ENCODE data around the gene CCDC71.

The CCDC71 gene

GRCh38 chr3:49165771-49166751 is at the start of gene CCDC71:
TSS of gene CCDC71 (minus strand) at chr3:49166331. CDS start at chr3:49164208, 2,123 bp downstream.
- peak; percentile 78 for DNase-seq

- no peak for DNase-seq
These were observed 47.9 kb upstream of the CCDC71 start for GRCh38 chr3:49213998-49214397.

DNA sequence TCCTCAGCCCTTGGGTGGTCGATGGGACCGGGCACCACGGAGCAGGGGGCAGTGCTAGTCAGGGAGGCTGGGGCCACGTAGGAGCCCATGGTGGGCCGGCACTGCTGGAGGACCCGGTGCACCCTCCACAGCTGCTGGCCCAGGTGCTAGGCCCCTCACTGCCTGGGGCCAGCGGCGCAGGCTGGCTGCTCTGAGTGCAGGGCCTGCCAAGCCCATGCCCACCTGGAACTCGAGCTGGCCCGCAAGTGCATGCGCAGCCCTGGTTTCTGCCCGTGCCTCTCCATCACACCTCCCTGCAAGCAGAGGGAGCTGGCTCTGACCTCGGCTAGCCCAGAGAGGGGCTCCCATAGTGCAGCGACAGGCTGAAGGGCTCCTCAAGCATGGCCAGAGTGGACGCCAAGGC is 47.4 kb upstream of the CCDC71 start:
- DNase-seq, result no peak

DNA sequence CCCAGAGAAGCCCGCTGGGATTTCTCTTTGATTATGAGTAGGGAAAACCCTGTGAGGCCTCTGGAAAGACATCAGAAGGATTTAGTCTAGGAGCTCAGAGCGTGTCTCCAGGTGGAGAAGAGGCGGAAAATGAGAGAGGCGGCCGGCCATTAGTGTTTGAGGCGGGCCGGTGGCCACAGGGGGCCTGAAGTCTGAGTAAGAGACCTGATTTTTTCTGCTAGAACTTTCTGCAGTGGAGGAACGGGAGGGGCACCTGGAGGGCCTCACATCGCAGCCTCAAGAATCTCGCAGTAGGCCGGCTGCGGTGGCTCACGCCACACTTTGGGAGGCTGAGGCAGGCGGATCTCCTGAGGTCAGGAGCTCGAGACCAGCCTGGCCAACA is 33.8 kb upstream of the CCDC71 start:
- no peak for DNase-seq

GRCh38 chr3:49199239-49199899 is 33.2 kb upstream of the CCDC71 start:
- DNase-seq, result no peak

GRCh38 chr3:49198611-49199230 is 32.6 kb upstream of the CCDC71 start:
- no peak for DNase-seq

DNA sequence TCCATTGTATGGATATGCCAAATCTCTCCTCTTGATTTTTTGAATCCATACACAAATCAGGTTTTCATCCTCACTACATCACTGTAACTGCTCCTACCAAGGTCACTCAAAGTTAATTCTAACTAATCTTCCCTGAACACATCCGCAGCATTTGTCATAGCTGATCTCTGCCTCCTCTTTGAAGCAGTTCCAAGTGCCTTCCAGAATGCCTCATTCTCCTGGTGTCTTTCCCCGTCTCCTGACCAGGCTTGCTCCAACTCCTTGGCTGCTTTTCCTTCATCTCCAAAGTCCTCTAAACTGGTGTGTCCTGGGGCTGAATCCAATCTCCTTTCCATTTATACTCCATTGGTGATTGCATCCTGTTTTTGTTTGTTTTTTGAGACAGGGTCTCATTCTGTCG is 32.0 kb upstream of the CCDC71 start:
- no peak for DNase-seq

DNA sequence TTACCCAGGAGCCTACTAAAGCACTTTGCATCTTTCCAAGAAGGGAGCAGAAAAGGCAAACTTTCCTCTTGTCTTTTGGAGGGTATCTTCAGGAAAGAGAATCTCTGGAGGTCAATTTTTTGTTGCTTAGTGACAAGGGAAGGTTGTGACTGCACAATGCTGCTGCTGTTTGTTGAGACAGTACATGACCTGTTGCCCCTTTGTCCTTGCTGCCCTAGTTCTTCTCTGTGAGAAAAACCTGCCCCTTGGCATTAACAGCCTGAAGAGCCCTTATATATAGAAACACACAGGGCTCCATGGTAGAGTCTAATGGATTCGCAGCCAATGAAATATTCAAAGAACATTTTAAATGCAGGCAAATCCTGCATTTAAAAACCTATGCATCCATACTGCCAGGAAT is 25.6 kb upstream of the CCDC71 start:
- DNase-seq, result no peak

DNA sequence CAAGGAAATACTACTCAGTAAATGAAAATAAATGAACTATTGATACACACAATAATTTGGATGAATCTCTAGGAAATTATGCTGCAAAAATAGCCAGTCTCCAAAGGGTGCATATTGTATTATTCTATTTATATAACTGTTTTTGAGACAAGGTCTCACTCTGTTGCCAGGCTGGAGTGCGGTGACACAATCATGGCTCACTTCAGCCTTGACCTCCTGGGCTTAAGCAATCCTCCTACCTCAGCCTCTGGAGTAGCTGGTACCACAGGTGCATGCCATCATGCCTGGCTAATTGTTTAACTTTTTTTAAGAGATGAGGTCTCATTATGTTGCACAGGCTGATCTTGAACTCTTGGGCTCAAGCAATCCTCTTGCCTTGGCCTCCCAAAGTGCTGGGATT is 17.7 kb upstream of the CCDC71 start:
- no peak for DNase-seq

DNA sequence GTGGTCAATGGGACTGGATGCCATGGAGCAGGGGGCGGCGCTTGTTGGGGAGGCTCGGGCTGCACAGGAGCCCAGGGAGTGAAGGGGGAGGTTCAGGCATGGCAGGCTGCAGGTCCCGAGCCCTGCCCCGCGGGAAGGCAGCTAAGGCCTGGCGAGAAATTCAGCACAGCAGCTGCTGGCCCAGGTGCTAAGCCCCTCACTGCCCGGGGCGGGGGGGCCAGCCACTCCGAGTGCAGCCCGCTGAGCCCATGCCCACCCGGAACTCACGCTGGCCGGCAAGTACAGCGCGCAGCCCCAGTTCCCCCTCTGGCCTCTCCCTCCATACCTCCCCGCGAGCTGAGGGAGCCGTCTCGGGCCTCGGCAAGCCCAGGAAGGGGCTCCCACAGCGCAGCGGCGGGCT is 16.6 kb upstream of the CCDC71 start:
- no peak for DNase-seq

DNA sequence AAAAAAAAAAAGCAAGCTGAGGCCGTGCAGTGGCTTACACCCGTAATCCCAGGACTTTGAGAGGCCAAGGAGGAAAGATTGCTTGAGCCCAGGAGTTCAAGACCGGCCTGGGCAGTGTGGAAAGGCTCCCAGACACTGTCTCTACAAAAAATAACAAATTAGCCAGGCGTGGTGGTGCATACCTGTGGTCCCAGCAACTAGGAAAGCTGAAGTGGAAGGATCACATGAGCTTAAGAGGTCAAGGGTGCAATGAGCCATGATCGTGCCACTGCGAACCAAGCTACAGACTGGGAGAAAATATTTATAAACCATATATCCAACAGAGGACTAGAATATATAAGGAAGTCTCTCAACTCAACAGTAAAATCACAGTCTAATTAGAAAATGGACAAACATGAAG is 15.2 kb upstream of the CCDC71 start:
- no peak for DNase-seq

DNA sequence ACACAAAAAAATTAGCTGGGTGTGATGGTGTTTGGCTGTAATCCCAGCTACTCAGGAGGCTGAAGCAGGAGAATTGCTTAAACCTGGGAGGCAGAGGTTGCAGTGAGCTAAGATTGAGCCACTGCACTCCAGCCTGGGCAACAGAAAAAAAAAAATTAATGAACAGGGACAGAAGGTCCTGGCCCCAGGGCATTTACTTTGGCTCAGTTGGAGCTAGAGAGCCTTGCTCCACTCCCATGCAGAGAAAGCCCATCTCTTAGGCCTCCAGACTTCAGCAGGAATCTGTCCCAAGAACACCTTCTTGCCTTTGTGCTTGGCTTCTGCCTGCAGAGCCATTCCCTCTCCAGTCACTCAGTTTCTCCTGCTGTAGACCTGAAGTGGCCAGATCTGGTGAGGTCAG is 14.0 kb upstream of the CCDC71 start:
- DNase-seq, result no peak

- DNase-seq, result no peak
These were observed 10.9 kb upstream of the CCDC71 start for GRCh38 chr3:49177073-49177472.

- no peak for DNase-seq
These were observed 9.4 kb upstream of the CCDC71 start for GRCh38 chr3:49175530-49175929.

DNA sequence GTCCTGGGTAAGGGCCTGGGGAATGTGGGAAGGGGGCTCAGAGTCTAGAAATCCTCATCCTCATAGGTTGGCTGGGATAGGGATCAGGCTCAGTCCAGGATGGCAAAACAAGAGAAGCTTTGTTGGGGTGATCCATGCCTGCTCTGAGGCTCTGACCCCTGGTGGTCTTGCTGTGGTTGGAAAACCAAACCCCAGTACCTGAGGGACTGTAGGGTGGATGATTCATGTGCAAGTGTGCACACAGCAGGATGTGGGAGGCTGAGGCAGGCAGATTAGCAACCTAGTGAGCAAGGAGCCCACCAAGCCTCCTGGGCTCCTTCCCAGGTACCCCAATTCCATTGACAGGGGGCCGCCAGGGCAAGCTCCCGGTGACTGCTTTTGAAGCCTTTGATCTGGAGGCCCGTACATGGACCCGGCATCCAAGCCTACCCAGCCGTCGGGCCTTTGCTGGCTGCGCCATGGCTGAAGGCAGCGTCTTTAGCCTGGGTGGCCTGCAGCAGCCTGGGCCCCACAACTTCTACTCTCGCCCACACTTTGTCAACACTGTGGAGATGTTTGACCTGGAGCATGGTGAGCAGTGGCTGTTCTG is 8.4 kb upstream of the CCDC71 start:
- no peak for DNase-seq

DNA sequence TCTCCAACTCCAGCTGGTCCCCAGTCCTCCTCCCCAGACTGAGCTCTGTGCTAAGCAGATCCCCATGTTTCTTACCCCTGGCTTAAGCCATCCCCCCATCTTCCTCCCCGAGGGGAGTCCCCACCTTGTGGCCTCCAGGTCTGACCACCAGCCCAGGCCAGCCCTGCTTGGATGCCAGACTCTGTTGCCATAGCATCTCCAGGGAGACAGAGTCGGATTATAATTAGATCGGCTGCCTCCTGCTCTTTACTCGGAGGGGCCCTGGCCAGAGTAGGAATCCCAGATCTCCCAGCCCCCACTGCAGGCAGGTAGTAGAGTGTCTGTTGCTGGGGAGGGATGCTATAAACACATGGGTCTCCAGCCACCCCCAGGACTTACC is 7.7 kb upstream of the CCDC71 start:
- no peak for DNase-seq

- DNase-seq, result no peak
These were observed 7.1 kb upstream of the CCDC71 start for GRCh38 chr3:49173116-49173791.

GRCh38 chr3:49172551-49173041 is 6.5 kb upstream of the CCDC71 start:
- no peak for DNase-seq

DNA sequence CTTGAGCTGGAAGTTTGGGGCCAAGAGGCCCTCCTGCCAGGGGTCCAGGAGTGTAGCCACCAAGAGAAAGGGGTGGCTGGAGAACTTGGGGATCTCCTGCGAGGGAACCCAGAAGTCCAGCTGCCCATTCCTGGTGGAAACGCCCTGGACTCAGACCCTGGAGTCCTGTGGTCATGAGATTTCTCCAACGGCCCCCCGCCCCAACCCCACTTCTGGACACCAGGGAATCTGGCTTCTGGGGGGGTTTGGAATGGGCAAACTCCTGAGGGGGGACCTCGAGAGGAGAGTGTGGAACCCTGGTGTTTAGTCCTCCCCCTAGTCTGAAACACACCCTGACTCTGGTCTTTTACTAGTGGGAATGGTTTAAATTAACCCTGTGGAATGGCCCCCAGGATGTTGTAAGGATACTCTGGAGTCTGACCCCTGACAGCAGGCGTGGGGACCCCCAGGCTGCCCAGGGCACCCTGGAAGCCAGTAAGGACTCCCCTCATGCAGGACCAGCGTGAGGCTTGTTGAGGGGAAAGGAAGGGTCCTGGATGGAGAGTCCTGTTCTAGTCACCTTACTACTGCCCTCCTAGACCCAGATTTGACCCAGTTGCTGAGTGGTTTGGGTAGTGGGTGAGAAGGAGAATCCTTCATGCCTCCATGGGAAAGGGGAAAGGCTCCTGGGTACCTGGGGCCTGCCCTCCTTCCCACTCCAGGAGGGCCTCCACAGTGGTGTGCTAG is 5.8 kb upstream of the CCDC71 start:
- no peak for DNase-seq

DNA sequence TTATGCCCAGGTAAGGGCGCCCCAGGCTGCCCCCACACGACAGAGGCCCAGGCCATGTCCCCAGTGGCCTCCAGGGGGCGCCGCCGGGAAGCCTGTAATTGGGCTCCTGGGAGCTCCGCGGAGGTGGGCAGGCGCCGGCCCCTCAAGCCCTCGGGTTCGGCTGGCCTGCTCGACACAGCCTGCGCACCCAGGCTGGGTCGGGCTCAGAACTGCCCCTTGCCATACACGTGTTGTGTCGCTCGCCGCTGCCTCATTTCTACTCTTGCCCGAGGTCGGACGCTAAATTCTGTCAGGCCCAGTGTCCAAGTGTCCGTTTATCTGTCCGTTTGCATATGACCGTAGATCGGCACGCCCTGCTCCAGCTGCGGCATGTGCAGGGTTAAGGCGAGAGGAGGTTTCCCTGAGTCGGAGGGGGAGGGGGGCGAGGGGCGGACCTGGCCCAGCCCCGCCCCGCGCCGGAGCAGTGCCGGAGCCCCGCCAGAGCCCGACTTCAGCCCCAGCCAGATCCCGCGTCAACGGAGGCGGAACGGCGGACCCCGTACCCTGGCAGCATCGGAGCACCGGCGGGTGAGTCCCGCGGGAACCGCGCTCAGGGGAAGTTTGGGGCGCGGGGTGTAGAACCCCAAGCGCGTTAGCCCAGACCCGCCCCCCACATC is 5.1 kb upstream of the CCDC71 start, which contains the start of gene KLHDC8B:
Gene KLHDC8B, plus strand, starts transcription at position 480 of the 656 bp plus-strand sequence. CDS start 1,172 bp downstream, outside the sequence.
- peak; percentile 87 for DNase-seq

GRCh38 chr3:49170744-49171118 is 4.6 kb upstream of the CCDC71 start:
- DNase-seq, result no peak

All from stimulated activated CD4-positive, alpha-beta T cell treated with anti-CD3 and anti-CD28 coated beads, Interleukin-4, amount 100 ng/mL, for 24 hours (primary cell).